Common myeloid progenitor, CD34-positive (primary cell): ENCODE results near the gene TGFA.
A peak's percentile ranks its signal among the peaks of the same experiment; 100 is the strongest.

Experiments used
- CTCF ChIA-PET: fragments of 350-600 bp; sonication (Branson Sonifier 250); formaldehyde crosslinking; loops from one replicate; lab custom pipeline; 2021; ENCODE audit warnings: antibody characterized with exemption; lab: Charles Lee
- POLR2A ChIA-PET: fragments of 350-600 bp; sonication (Branson Sonifier 250); formaldehyde crosslinking; loops from one replicate; lab custom pipeline; 2021; ENCODE audit warnings: antibody characterized with exemption; lab: Charles Lee
- DNase-seq, 3 donors: peaks; one replicate each; pipeline versions ENCODE4 v3.0.0 to v3.0.0-alpha.2; 2013
- H3K27ac ChIP-seq, 2 experiments: 1 replicate in 1 of 2; 2 replicates in 1 of 2; pipeline ENCODE4 v1.7.0; 2013; ENCODE audit warnings: inconsistent platforms in 2 of 2, low read length in 2 of 2, mild to moderate bottlenecking in 2 of 2, low read depth in 1 of 2, moderate library complexity in 1 of 2; ENCODE audit not compliant: severe bottlenecking in 2 of 2, insufficient read depth in 1 of 2, poor library complexity in 1 of 2
- H3K27me3 ChIP-seq, 5 experiments: replicated peaks in 2 of 5; 1 replicate in 3 of 5; 2 replicates in 2 of 5; pipeline versions ENCODE4 v1.6.1 to v1.7.0; 2013; ENCODE audit warnings: low read length in 4 of 5, mild to moderate bottlenecking in 2 of 5, moderate library complexity in 2 of 5, inconsistent platforms in 1 of 5; ENCODE audit not compliant: insufficient read depth in 5 of 5, control insufficient read depth in 4 of 5
- H3K36me3 ChIP-seq, 4 experiments: 1 replicate in 2 of 4; 2 replicates in 2 of 4; pipeline versions ENCODE4 v1.6.1 to v1.7.0; 2013; ENCODE audit warnings: low read length in 3 of 4, control low read depth in 1 of 4, mild to moderate bottlenecking in 1 of 4; ENCODE audit not compliant: control insufficient read depth in 4 of 4, insufficient read depth in 4 of 4
- H3K4me1 ChIP-seq, 4 experiments: 1 replicate in 3 of 4; 2 replicates in 1 of 4; pipeline versions ENCODE4 v1.6.1 to v1.7.1; 2013; ENCODE audit warnings: low read length in 3 of 4, mild to moderate bottlenecking in 3 of 4, control low read depth in 1 of 4, inconsistent platforms in 1 of 4, moderate library complexity in 1 of 4; ENCODE audit not compliant: control insufficient read depth in 4 of 4, insufficient read depth in 4 of 4; ENCODE audit errors: control extremely low read depth in 1 of 4
- H3K4me3 ChIP-seq, 7 experiments: 1 replicate in 4 of 7; 2 replicates in 3 of 7; pipeline versions ENCODE4 v1.5.1 to v1.7.0; 2013; ENCODE audit warnings: mild to moderate bottlenecking in 7 of 7, low read length in 6 of 7, moderate library complexity in 6 of 7, inconsistent platforms in 2 of 7, low read depth in 2 of 7, control low read depth in 1 of 7; ENCODE audit not compliant: insufficient read depth in 4 of 7, control insufficient read depth in 1 of 7; ENCODE audit errors: extremely low read depth in 1 of 7
- H3K9me3 ChIP-seq, 5 experiments: 1 replicate in 4 of 5; 2 replicates in 1 of 5; pipeline versions ENCODE4 v1.6.1 to v1.7.1; 2013; ENCODE audit warnings: low read length in 4 of 5, mild to moderate bottlenecking in 2 of 5, inconsistent platforms in 1 of 5, low read depth in 1 of 5, moderate library complexity in 1 of 5; ENCODE audit not compliant: control insufficient read depth in 4 of 5, insufficient read depth in 2 of 5; ENCODE audit errors: control extremely low read depth in 1 of 5
- WGBS: methylation state at CpG from one replicate; pipeline ENCODE4 v1.1.5; 2013; ENCODE audit not compliant: insufficient coverage; 5-methylcytosine and 5-hydroxymethylcytosine counted together

Gene TGFA

DNA sequence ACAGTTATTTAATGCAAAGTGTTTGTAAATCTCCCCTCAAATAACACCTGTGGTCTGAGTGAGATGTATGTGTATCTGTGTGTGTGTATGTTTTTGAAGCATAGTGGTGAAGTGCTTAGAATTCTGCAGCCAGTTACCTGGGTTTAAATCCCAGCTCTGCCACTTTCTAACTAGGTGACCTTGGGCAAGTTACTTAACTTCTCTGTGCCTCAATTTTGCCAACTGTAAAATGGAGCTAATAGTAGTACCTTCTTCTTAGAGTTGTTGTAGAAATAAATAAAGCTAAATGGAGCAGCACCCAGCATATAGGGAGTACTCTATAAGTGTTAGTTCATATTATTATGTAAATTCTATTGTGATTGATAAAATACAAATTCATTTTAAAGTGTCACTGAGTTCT is 48.9 kb downstream of the TGFA start:
- Histone ChIP-seq H3K4me1 (no peaks in the 10 kb centered on the region), H3K4me3 (no peak overlapping the region), H3K27ac (no peak overlapping the region), H3K36me3 (no peaks in the 10 kb centered on the region), H3K9me3 (no peaks in the 10 kb centered on the region), H3K27me3 (no peaks in the 10 kb centered on the region)
- DNase-seq = no peak
- ChIA-PET CTCF (interaction anchor here (0.9 kb wide), 1 partner anchor 48 kb away, joined by 3 read pairs; no protein-coding TSS in a partner anchor), POLR2A (no interaction called here)

DNA sequence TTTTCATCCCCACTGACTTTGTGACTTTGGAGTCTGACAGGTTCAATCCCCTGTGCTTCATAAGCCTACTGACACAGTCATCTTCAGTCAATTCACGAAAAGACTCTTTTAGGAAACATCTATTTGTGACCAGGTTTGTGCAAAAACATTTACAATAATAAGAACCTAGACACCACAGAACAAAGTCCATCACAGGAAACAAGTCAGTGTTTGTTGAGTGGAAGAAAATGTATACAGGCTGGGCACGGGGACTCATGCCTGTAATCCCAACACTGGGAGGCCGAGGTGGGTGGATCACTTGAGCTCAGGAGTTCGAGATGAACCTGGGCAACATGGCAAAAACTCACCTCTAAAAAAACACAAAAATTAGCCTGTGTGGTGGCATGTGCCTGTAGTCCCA is 49.7 kb downstream of the TGFA start:
- H3K27ac ChIP-seq = no peak overlapping the region
- H3K9me3 ChIP-seq = no peaks in the 10 kb centered on the region
- no peaks in the 10 kb centered on the region for H3K36me3 ChIP-seq
- no peaks in the 10 kb centered on the region for H3K4me1 ChIP-seq
- ChIA-PET POLR2A (no interaction called here), CTCF (no interaction called here)
- DNase-seq = no peak
- no peak overlapping the region for H3K4me3 ChIP-seq
- H3K27me3 ChIP-seq = no peaks in the 10 kb centered on the region
- 96% methylated on average over 3 of the region's 4 CpGs for WGBS

DNA sequence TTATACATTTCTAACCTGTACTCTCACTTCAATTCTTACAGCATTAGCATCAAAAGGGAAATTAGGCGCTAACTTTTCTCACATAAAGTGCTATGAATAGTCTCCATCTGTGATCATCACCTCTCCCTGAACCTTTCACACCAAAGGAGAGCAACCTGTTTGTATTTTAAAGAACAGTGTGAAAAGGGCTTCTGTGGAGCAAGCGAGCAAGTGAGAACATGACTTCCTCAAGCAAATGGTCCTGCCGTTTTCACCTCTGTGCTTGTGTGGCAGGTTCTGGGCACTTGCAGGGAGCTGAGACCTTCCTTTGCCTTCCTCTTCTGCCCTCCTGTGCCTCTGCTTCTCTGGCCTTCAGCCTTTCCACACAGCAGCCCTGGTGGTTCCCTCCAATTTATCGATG is 51.9 kb downstream of the TGFA start:
- ChIA-PET POLR2A (no interaction called here), CTCF (no interaction called here)
- H3K4me3 ChIP-seq = no peak overlapping the region
- no peaks in the 10 kb centered on the region for H3K36me3 ChIP-seq
- WGBS = 89% methylated on average over 3 of the region's 4 CpGs
- H3K4me1 ChIP-seq = no peaks in the 10 kb centered on the region
- DNase-seq = no peak
- no peak overlapping the region for H3K27ac ChIP-seq
- H3K9me3 ChIP-seq = no peaks in the 10 kb centered on the region
- no peaks in the 10 kb centered on the region for H3K27me3 ChIP-seq

DNA sequence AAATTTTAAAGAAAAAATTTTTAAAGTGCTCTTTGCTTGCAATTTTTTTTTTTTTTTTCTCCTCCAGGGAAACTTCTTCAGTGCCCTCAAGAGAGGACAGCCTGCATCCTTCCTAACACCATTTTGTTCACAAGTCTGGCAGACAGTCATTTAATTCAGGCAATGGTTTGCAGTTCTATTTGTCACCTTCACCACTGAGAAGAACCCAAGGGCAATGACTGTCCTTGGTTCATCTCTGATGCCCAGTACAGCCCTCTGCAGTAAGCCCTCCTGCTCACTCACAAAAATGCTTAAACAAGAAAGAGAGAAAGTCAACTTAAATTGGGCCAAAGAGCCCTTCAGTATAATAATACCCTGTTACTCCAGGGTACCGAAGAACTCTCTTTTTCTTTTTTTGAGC is 52.4 kb downstream of the TGFA start:
- DNase-seq = no peak
- WGBS = 100% methylated on average over 1 of the region's 1 CpG
- Histone ChIP-seq H3K4me3 (no peak overlapping the region), H3K4me1 (no peaks in the 10 kb centered on the region), H3K27me3 (no peaks in the 10 kb centered on the region), H3K27ac (no peak overlapping the region), H3K36me3 (no peaks in the 10 kb centered on the region), H3K9me3 (no peaks in the 10 kb centered on the region)
- ChIA-PET CTCF (interaction anchor here (0.6 to 0.9 kb wide), 4 partner anchors 19 to 419 kb away, joined by 3 to 4 read pairs (median 3); no protein-coding TSS in a partner anchor), POLR2A (no interaction called here)

DNA sequence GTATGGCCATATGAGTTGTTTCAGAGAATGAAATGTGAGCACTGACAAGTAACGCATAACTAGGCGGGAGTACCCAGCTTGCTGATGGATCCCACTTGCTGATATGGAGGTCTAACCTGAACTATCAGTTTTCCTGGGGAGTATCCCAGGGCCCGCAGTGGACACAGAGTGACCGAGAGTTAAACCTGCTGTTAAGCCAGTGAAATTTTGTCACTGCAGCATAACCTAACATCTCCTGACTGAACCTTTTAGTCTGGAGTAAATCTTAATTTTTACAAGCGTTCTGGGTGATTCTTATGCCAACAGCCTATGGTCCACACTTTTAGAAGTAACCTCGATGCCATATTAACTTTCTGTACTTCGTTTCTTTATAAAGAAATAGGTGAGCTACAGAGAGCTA is 54.4 kb downstream of the TGFA start:
- no peak overlapping the region for H3K27ac ChIP-seq
- 93% methylated on average over 4 of the region's 7 CpGs for WGBS
- H3K36me3 ChIP-seq = no peaks in the 10 kb centered on the region
- DNase-seq = no peak
- H3K4me3 ChIP-seq = no peak overlapping the region
- H3K9me3 ChIP-seq = no peaks in the 10 kb centered on the region
- ChIA-PET CTCF (no interaction called here), POLR2A (no interaction called here)
- H3K4me1 ChIP-seq = no peaks in the 10 kb centered on the region
- H3K27me3 ChIP-seq = no peaks in the 10 kb centered on the region

DNA sequence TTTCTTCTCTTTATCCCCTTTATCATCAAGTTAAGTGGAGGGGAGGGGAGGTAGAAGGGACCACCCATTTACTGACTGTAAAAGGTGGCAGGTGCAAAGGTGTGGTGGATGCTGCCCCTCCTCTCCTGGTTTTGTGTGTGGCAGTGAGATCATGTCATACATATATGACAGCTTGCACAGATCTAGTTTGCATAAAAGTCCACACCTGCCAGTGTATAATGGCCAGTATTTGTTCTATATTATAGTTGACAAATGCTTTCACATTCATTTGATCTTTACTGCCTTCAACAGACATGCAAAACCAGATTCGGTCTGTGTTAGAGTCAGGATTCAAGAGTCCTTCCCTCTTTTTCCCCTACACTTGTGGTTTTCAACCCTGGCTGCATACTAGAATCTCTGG is 55.1 kb downstream of the TGFA start:
- CTCF ChIA-PET = interaction anchor here (1.2 to 1.5 kb wide), 2 partner anchors 9 to 54 kb away, joined by 4 read pairs; no protein-coding TSS in a partner anchor

DNA sequence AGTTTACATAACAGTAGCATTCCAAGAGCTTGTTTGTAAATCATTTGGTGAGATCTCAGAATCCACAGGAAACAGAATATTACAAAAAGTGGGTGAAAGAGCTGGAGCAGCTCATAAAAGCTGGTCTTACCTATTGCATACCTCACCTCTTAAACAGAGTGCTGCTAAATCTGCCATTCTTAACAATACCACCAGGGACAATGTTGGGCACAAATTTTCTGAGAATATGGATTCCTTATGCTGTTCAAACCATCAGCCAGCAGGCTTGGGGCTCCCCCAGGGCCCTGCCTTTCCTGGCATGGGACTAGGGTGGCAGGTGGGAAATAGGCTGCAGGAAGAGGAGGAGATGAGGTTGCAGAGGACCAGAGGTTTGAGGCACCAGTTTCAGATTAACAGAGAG is 55.6 kb downstream of the TGFA start:
- H3K27ac ChIP-seq = no peak overlapping the region
- H3K4me1 ChIP-seq = no peaks in the 10 kb centered on the region
- DNase-seq = peak; percentile 14 to 50 (median 28)
- no peaks in the 10 kb centered on the region for H3K27me3 ChIP-seq
- no peak overlapping the region for H3K4me3 ChIP-seq
- POLR2A ChIA-PET = no interaction called here
- H3K9me3 ChIP-seq = no peaks in the 10 kb centered on the region
- CTCF ChIA-PET = interaction anchor here (0.8 to 1.5 kb wide), 5 partner anchors 9 to 103 kb away, joined by 3 to 4 read pairs (median 4); no protein-coding TSS in a partner anchor
- no peaks in the 10 kb centered on the region for H3K36me3 ChIP-seq

More for the DNA sequence above, 55.1 kb downstream of the TGFA start:
- no CpG with 5 or more reads among the region's 1 CpG for WGBS
- no peak overlapping the region for H3K27ac ChIP-seq
- no peak for DNase-seq
- H3K27me3 ChIP-seq = no peaks in the 10 kb centered on the region
- no peaks in the 10 kb centered on the region for H3K36me3 ChIP-seq
- no peaks in the 10 kb centered on the region for H3K9me3 ChIP-seq
- POLR2A ChIA-PET = no interaction called here
- no peaks in the 10 kb centered on the region for H3K4me1 ChIP-seq
- H3K4me3 ChIP-seq = no peak overlapping the region
